ENCODE results near the gene TEPSIN.

Gene TEPSIN

GRCh38 chr17:81179220-81179619, 59.6 kb downstream of the TEPSIN start:
- no peak for TF ChIP-seq CTCF (IDR thresholded peaks at IDR 0.05; ENCODE audit: borderline replicate concordance, control extremely low read depth, extremely low read depth, insufficient read depth, missing control alignments)
- in situ Hi-C loops (cut with MboI; ENCODE audit: low sequenced_read_pairs, unreplicated experiment), result no loop called here
- DNase-seq (ENCODE audit: low spot score), result no peak
